Activated CD4-positive, alpha-beta memory T cell treated with anti-CD3 and anti-CD28 coated beads for 36 hours (primary cell): ENCODE measurements around the gene KCND3. TPM values are rescaled to one million over a fixed set of nuclear protein-coding genes. Genes with fewer than 3 reads are reported as not detected.

Experiments
- CTCF ChIA-PET: fragments of 350-600 bp; sonication (Branson Sonifier 250); formaldehyde crosslinking; loops from one replicate; lab custom pipeline; 2021; ENCODE audit warnings: antibody characterized with exemption, inconsistent platforms; lab: Charles Lee
- POLR2A ChIA-PET: fragments of 350-600 bp; sonication (Branson Sonifier 250); formaldehyde crosslinking; loops from one replicate; lab custom pipeline; 2021; ENCODE audit warnings: antibody characterized with exemption; lab: Charles Lee
- DNase-seq: peaks from one replicate; pipeline ENCODE4 v3.0.0-alpha.2; 2020
- H3K27ac Mint-ChIP-seq: one replicate; pipeline ENCODE4 v1.8.0; 2021; ENCODE audit warnings: mixed read lengths
- H3K27me3 Mint-ChIP-seq: one replicate; pipeline ENCODE4 v1.8.0; 2021; ENCODE audit warnings: mixed read lengths
- H3K36me3 Mint-ChIP-seq: one replicate; pipeline ENCODE4 v1.8.0; 2021; ENCODE audit warnings: mixed read lengths
- H3K4me1 Mint-ChIP-seq: one replicate; pipeline ENCODE4 v1.8.0; 2021; ENCODE audit warnings: low read depth, mixed read lengths
- H3K4me3 Mint-ChIP-seq: one replicate; pipeline ENCODE4 v1.8.0; 2021; ENCODE audit warnings: mild to moderate bottlenecking, mixed read lengths
- H3K9me3 Mint-ChIP-seq: one replicate; pipeline ENCODE4 v1.8.0; 2021; ENCODE audit warnings: mixed read lengths
- intact Hi-C: fragments of 100-400 bp; cut with micrococcal nuclease; formaldehyde crosslinking; loops from one replicate; pipeline ENCODE4 v1.15.1; 2023
- total RNA-seq, 2 experiments: library from RNA; stranded (reverse); gene quantifications; one replicate each; pipeline ENCODE4 v1.2.3, GENCODE V29; 2021

Gene KCND3
- total RNA-seq, 2 experiments from 2014 or later = not detected

DNA sequence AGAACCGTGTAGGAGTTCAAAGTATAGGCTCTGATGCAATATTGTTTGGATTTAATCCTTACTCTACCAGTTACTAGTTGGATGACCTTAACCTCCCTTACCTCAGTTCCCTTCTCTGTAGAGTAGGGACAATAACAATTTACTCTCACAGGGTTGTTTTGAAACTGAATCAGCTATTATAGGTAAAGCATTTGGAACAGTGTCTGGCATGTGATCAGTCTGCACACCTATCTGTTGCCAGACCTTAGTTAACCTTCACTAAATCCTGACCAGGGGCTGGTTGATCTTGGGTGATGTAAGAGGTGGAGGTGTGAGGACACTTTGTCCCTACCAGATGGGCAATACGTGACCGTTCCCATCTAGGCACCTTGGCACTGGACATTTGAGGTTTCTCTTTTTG is 126.9 kb downstream of the KCND3 start:
- CTCF ChIA-PET = no interaction called here
- H3K27ac Mint-ChIP-seq = no peak overlapping the region
- H3K4me3 Mint-ChIP-seq = no peak overlapping the region
- no peak for DNase-seq
- intact Hi-C loops = no loop called here
- POLR2A ChIA-PET = no interaction called here
- no peaks in the 10 kb centered on the region for H3K9me3 Mint-ChIP-seq
- peaks cover 3% of the 10 kb centered on the region for H3K4me1 Mint-ChIP-seq
- H3K36me3 Mint-ChIP-seq = no peaks in the 10 kb centered on the region
- peaks cover 22% of the 10 kb centered on the region for H3K27me3 Mint-ChIP-seq

DNA sequence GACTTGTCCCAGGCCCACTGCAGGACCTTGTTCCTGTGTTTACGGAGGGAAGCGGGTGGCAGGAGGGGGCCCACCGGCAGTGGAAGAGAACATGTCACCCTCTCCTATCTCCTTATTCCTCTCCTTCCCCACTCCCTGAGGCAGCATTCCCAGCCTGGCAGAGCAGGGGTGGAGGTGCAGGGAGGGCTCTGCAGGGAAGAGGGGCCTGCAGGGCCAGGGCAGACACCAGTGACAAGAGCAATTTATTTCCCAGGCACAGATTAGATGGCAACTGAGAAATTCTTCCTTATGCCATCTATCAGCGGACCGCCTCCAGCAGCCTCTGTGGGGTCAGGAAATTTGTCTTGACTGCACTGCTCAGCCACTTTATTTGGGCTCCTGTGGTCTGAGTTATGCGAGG is 127.9 kb downstream of the KCND3 start:
- Mint-ChIP-seq H3K9me3 (no peaks in the 10 kb centered on the region), H3K27ac (no peak overlapping the region), H3K4me1 (peaks cover 3% of the 10 kb centered on the region), H3K27me3 (peaks cover 23% of the 10 kb centered on the region), H3K36me3 (no peaks in the 10 kb centered on the region), H3K4me3 (no peak overlapping the region)
- ChIA-PET POLR2A (no interaction called here), CTCF (no interaction called here)
- intact Hi-C loops = no loop called here
- no peak for DNase-seq

GRCh38 chr1:111857194-111857651 is 132.2 kb downstream of the KCND3 start:
- DNase-seq = no peak
- intact Hi-C loops = no loop called here
- ChIA-PET POLR2A (no interaction called here), CTCF (no interaction called here)
- Mint-ChIP-seq H3K36me3 (no peaks in the 10 kb centered on the region), H3K4me3 (no peak overlapping the region), H3K4me1 (no peaks in the 10 kb centered on the region), H3K27me3 (peaks cover 17% of the 10 kb centered on the region), H3K27ac (no peak overlapping the region), H3K9me3 (no peaks in the 10 kb centered on the region)

GRCh38 chr1:111856411-111857185 is 132.9 kb downstream of the KCND3 start:
- H3K27me3 Mint-ChIP-seq = peaks cover 20% of the 10 kb centered on the region
- CTCF ChIA-PET = no interaction called here
- intact Hi-C loops = no loop called here
- no peak overlapping the region for H3K27ac Mint-ChIP-seq
- no peak for DNase-seq
- POLR2A ChIA-PET = no interaction called here
- no peaks in the 10 kb centered on the region for H3K36me3 Mint-ChIP-seq
- H3K9me3 Mint-ChIP-seq = no peaks in the 10 kb centered on the region
- H3K4me1 Mint-ChIP-seq = no peaks in the 10 kb centered on the region
- no peak overlapping the region for H3K4me3 Mint-ChIP-seq

DNA sequence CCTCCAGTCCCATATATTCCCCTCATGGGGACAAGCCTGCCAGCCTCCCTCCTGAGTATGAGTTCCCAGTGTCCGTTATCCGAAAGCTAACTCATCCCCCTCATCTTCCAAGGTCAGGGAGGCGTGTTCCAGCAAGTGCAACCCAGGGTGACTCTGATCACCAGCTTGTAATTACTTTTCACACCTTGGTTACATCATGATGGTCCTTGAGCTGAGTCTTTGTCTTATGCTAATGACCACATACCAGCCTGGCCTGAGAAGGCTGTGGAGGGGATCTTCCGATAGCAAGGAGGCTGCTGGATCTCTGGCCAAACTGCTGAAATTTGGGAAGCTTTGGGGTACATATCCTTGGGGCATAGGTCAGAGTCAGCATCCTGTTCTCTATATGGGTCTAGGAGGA is 134.2 kb downstream of the KCND3 start:
- POLR2A ChIA-PET = no interaction called here
- CTCF ChIA-PET = no interaction called here
- no peak for DNase-seq
- Mint-ChIP-seq H3K36me3 (no peaks in the 10 kb centered on the region), H3K4me1 (no peaks in the 10 kb centered on the region), H3K27ac (no peak overlapping the region), H3K9me3 (no peaks in the 10 kb centered on the region), H3K27me3 (peaks cover 19% of the 10 kb centered on the region), H3K4me3 (no peak overlapping the region)
- intact Hi-C loops = no loop called here

- POLR2A ChIA-PET = no interaction called here
- DNase-seq = no peak
- Mint-ChIP-seq H3K4me3 (no peak overlapping the region), H3K27ac (no peak overlapping the region), H3K36me3 (no peaks in the 10 kb centered on the region), H3K4me1 (no peaks in the 10 kb centered on the region), H3K9me3 (no peaks in the 10 kb centered on the region), H3K27me3 (peaks cover 17% of the 10 kb centered on the region)
- CTCF ChIA-PET = no interaction called here
- intact Hi-C loops = no loop called here
Measured at GRCh38 chr1:111852261-111852721, 137.2 kb downstream of the KCND3 start.

DNA sequence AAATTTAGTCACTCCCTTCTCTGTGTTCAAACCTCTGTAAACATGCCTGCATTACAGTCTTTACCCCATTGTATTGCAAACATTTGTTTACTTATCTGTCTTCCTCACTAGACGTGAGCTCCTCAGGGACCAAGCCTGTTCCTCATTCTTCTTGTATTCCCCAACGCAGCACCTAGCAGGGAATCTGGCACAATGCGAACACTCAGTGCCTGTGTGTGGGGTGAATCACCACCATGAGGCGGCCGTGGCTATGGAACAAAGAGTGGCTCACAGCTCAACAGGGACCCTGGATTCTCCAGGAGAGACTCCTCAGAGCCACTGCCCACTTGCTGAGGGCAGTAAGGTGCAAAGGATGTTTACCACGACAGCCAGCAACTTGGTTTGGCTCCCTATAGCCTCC is 137.9 kb downstream of the KCND3 start:
- intact Hi-C loops = no loop called here
- ChIA-PET CTCF (no interaction called here), POLR2A (no interaction called here)
- Mint-ChIP-seq H3K27me3 (peaks cover 16% of the 10 kb centered on the region), H3K4me3 (no peak overlapping the region), H3K36me3 (no peaks in the 10 kb centered on the region), H3K9me3 (no peaks in the 10 kb centered on the region), H3K27ac (no peak overlapping the region), H3K4me1 (no peaks in the 10 kb centered on the region)
- no peak for DNase-seq

GRCh38 chr1:111850109-111850508 is 139.4 kb downstream of the KCND3 start:
- POLR2A ChIA-PET = no interaction called here
- DNase-seq = no peak
- Mint-ChIP-seq H3K27me3 (peaks cover 12% of the 10 kb centered on the region), H3K36me3 (no peaks in the 10 kb centered on the region), H3K4me3 (no peak overlapping the region), H3K9me3 (no peaks in the 10 kb centered on the region), H3K27ac (no peak overlapping the region), H3K4me1 (no peaks in the 10 kb centered on the region)
- CTCF ChIA-PET = no interaction called here
- intact Hi-C loops = no loop called here

- ChIA-PET CTCF (no interaction called here), POLR2A (no interaction called here)
- Mint-ChIP-seq H3K4me3 (no peak overlapping the region), H3K27ac (no peak overlapping the region), H3K36me3 (no peaks in the 10 kb centered on the region), H3K9me3 (no peaks in the 10 kb centered on the region), H3K27me3 (peaks cover 16% of the 10 kb centered on the region), H3K4me1 (no peaks in the 10 kb centered on the region)
- intact Hi-C loops = no loop called here
- DNase-seq = no peak
Measured at GRCh38 chr1:111848852-111849545, 140.5 kb downstream of the KCND3 start.

DNA sequence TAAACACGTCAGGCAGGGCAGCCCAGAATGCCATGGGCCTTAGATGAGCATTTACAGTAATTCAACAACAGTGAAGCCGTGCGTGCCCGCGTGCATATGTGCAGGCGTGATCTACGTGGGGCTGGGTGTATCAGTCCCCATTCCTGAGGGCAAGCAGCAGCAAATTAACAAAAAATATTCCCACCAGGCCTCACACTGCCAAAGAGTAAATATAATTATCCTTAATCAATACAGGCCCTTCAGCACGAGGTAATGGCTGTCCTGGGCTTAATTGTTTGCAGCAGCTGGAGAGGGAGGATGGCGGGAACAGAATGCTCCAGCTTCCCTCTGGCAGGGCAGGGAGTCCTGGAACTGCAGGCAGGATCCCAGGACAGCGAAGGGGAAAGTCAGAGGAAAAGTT is 142.0 kb downstream of the KCND3 start:
- intact Hi-C loops = no loop called here
- ChIA-PET POLR2A (no interaction called here), CTCF (no interaction called here)
- no peak overlapping the region for H3K27ac Mint-ChIP-seq
- no peaks in the 10 kb centered on the region for H3K9me3 Mint-ChIP-seq
- H3K36me3 Mint-ChIP-seq = no peaks in the 10 kb centered on the region
- DNase-seq = no peak
- no peaks in the 10 kb centered on the region for H3K4me1 Mint-ChIP-seq
- no peak overlapping the region for H3K4me3 Mint-ChIP-seq
- H3K27me3 Mint-ChIP-seq = peaks cover 13% of the 10 kb centered on the region

- no peaks in the 10 kb centered on the region for H3K36me3 Mint-ChIP-seq
- POLR2A ChIA-PET = no interaction called here
- CTCF ChIA-PET = no interaction called here
- H3K9me3 Mint-ChIP-seq = no peaks in the 10 kb centered on the region
- H3K27ac Mint-ChIP-seq = no peak overlapping the region
- intact Hi-C loops = no loop called here
- peaks cover 11% of the 10 kb centered on the region for H3K27me3 Mint-ChIP-seq
- no peak for DNase-seq
- no peaks in the 10 kb centered on the region for H3K4me1 Mint-ChIP-seq
- H3K4me3 Mint-ChIP-seq = no peak overlapping the region
Measured at GRCh38 chr1:111846842-111847241, 142.6 kb downstream of the KCND3 start.

GRCh38 chr1:111843177-111843576 is 146.3 kb downstream of the KCND3 start:
- Mint-ChIP-seq H3K36me3 (no peaks in the 10 kb centered on the region), H3K4me1 (no peaks in the 10 kb centered on the region), H3K27me3 (peaks cover 4% of the 10 kb centered on the region), H3K27ac (no peak overlapping the region), H3K4me3 (no peak overlapping the region), H3K9me3 (no peaks in the 10 kb centered on the region)
- POLR2A ChIA-PET = no interaction called here
- CTCF ChIA-PET = no interaction called here
- no peak for DNase-seq
- intact Hi-C loops = no loop called here

GRCh38 chr1:111842411-111842810 is 147.1 kb downstream of the KCND3 start:
- no peak for DNase-seq
- intact Hi-C loops = no loop called here
- Mint-ChIP-seq H3K27me3 (peaks cover 4% of the 10 kb centered on the region), H3K27ac (no peak overlapping the region), H3K4me3 (no peak overlapping the region), H3K9me3 (no peaks in the 10 kb centered on the region), H3K36me3 (no peaks in the 10 kb centered on the region), H3K4me1 (no peaks in the 10 kb centered on the region)
- CTCF ChIA-PET = no interaction called here
- POLR2A ChIA-PET = no interaction called here
